Measurements from ENCODE around the gene CHST11. TPM values are rescaled to one million over a fixed set of nuclear protein-coding genes. Genes with fewer than 3 reads are reported as not detected.

CHST11 gene
- total RNA-seq, 1 donor from 2014 or later, result 44.3 TPM

DNA sequence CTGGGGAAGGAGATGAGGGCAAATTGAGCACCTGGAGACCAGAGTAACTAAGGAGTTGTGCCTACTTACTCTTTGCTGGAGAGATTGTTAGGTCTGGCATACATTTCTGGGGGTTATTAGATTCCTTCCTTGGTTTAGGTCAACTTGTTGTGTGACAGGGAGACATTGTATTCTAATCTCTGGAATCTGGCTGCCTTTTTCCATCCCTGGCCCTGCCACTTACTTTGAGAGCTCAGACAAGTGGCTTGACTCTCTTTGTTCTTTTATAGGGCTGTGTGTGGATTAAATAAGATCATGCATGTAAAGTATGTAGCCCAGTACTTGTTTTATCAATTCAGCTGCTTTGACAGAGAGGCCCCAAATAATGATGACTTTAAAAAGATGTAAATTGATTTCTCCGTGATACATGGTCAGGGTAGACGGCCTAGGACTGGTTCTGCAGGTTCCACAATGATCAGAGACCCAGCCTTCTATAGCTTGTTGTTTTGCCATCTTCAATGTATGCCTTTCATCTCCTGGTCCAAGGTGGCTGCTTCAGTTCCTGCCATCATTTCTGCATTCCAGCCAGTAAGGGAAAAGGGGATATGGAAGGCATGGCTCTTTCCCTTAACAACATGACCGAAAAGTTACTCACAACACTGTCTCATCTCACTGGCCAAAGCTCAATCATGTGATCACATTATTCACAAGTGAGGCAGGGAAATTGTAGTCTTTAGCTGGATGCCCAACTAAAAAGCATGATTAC lies 72.6 kb downstream of the CHST11 start:
- H3K4me3 ChIP-seq (ENCODE audit: low read depth, low read length), result no peak overlapping the region
- no peak for DNase-seq (ENCODE audit: low read depth)
- TF ChIP-seq, protein P1, sequence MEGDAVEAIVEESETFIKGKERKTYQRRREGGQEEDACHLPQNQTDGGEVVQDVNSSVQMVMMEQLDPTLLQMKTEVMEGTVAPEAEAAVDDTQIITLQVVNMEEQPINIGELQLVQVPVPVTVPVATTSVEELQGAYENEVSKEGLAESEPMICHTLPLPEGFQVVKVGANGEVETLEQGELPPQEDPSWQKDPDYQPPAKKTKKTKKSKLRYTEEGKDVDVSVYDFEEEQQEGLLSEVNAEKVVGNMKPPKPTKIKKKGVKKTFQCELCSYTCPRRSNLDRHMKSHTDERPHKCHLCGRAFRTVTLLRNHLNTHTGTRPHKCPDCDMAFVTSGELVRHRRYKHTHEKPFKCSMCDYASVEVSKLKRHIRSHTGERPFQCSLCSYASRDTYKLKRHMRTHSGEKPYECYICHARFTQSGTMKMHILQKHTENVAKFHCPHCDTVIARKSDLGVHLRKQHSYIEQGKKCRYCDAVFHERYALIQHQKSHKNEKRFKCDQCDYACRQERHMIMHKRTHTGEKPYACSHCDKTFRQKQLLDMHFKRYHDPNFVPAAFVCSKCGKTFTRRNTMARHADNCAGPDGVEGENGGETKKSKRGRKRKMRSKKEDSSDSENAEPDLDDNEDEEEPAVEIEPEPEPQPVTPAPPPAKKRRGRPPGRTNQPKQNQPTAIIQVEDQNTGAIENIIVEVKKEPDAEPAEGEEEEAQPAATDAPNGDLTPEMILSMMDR (conservative IDR thresholded peaks at IDR 0.05; ENCODE audit: low read depth, low read length), result no peak

DNA sequence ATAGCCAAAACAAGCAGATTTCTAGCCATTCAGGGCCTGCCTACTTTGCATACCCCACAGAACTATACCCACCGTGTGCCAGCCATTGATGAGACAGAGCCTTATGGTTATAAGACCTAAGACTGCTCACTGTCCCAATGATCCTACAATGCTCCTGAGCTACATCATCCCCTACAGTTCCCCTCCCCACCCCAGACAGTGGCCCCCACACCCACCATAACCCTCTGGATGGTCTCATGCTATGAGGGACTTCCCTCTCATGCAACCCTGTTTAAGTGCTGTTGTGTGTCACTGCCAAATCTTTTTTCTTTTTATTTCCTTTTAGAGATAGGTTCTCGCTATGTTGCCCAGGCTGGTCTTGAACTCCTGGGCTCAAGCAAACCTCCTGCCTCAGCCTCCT lies 75.9 kb downstream of the CHST11 start:
- DNase-seq (ENCODE audit: low read depth), result no peak
- no peak overlapping the region for H3K4me3 ChIP-seq (ENCODE audit: low read depth, low read length)
- TF ChIP-seq, protein P1 (conservative IDR thresholded peaks at IDR 0.05; ENCODE audit: low read depth, low read length), result no peak

DNA sequence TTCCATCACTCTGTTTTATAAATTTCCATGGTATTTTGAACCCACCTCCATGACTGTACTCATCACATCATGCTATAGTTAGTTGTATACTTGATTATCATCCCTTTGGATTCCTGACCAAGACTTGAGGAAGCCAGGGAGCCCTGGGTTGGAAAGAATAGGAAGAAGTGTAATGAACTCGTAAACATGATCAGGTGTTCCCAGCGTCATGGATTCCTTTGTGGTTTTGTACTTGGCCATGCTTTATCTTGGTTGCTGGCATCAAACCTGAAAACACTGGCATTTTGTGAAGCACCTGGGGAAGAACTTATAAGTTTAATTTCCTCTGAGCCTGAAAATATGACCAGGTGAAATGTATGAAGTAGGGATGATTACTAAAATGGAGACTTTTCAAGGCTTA lies 76.4 kb downstream of the CHST11 start:
- H3K4me3 ChIP-seq (ENCODE audit: low read depth, low read length), result no peak overlapping the region
- TF ChIP-seq, protein P1 (conservative IDR thresholded peaks at IDR 0.05; ENCODE audit: low read depth, low read length), result no peak
- DNase-seq (ENCODE audit: low read depth), result no peak

DNA sequence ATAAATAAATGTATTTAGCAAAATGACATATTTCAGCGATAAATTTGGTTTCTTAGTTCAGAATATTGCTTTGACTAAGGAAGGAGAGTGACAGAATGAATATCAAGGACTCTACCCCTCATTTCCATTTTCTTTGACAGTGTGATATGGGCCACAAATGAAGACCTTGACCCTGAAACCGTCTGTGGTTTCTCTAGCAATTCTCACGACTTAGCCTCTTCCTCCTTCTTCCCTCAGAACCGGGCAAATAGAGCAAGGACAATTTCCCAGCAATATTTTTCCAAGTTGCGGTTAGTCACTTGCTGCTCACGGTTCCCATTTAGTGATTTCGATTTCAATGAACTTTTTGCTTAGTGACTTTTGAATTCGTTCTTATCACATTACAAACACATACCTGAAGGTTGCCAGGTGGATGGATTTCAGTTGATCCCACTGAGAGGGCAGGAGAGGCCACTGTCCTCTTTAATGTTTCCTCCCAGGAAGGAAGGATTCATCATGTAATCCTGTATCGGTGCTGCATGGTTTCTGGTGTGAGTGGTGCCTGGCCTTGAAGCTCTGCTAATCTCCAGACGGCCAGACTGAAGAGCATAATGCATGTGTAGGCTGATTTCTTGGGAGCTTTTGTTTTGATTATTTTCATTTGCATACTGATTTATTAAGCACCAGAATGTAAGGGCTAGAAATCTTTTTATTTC lies 77.6 kb downstream of the CHST11 start:
- H3K4me3 ChIP-seq (ENCODE audit: low read depth, low read length), result no peak overlapping the region
- TF ChIP-seq, protein P1 (conservative IDR thresholded peaks at IDR 0.05; ENCODE audit: low read depth, low read length), result no peak
- no peak for DNase-seq (ENCODE audit: low read depth)

DNA sequence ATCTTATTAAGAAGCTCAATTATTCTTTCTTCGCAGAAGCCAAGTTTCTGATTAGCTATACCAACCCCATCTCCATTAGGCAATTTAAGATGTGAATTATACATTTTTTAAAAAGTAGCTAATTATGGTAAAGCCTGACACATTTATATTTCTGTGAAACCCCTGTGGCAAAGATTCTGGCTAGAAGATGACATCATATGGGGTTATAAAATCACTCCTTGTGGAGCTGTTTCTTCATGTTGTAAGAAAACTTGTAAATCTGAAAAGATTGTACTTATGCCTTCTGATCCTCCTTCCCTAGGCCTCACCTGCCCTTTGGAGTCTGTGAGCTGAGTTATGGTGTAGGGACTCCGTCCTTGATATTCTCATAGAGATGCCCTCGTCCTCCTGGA lies 78.1 kb downstream of the CHST11 start:
- TF ChIP-seq, protein P1 (conservative IDR thresholded peaks at IDR 0.05; ENCODE audit: low read depth, low read length), result no peak
- no peak overlapping the region for H3K4me3 ChIP-seq (ENCODE audit: low read depth, low read length)
- DNase-seq (ENCODE audit: low read depth), result no peak

DNA sequence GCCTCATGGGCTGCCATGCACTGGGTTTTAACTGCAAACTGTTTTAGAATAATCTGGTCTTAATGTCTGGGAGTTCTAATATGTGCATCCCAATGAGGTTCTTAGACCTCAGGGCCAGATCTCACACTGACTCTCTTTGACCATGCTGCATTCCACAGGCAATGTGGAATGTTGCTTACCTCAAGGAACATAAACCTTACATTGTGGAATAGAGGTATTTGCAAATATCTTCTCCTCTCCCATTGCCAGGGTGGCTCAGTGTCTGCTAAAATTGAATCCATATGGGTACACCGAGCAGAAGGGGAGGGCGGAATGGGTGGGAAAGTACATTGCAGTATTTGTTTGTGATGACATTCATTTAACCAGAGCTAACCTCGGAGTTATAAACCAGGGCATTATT lies 78.6 kb downstream of the CHST11 start:
- TF ChIP-seq, protein P1 (conservative IDR thresholded peaks at IDR 0.05; ENCODE audit: low read depth, low read length), result no peak
- no peak for DNase-seq (ENCODE audit: low read depth)
- H3K4me3 ChIP-seq (ENCODE audit: low read depth, low read length), result no peak overlapping the region
